ENCODE data around the gene NDUFAB1. TPM values are rescaled to one million over a fixed set of nuclear protein-coding genes. Genes with fewer than 3 reads are reported as not detected.

Gene NDUFAB1
- total and polyA plus RNA-seq, 2 of the 13 experiments (the other 11 are each of a cell fraction or from before 2014, with no cell fraction given) = 221 to 601 TPM

DNA sequence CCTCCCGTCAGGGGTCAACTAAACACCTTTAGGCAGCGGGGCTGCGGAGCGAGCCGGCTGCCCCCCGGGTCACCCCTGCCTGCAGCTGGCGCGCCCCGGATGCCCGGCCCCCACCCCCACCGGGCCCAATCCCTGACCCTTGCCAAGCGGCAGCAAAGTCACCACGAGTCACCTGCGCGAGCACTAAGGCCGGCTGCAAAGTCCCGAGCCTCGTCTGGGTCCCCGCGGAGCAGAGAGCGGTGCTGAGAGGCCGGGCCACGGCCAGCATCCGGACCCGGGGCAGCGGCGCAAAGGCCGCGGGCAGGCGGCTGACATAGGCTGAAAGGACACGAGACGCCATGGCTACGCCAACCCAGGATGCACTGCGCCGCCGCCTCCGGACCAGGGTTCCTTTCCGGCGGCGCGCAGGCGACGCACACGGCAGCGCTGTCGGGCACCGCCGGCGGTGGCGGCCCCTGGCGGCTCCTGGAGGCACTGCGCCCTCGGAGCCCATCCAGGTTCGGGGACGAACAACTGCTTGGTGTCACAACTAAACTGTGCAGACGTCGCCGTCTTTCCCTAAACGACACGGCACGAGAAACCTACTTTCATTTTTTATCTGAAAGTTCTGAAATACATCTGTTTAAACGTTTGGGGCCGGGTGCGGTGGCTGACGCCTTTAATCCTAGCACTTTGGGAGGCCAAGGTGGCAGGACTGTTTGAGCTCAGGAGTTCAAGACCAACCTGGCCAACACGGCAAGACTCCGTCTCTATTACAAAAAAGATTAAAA, at the start of gene NDUFAB1 (continued):
- TF ChIP-seq, protein P1, sequence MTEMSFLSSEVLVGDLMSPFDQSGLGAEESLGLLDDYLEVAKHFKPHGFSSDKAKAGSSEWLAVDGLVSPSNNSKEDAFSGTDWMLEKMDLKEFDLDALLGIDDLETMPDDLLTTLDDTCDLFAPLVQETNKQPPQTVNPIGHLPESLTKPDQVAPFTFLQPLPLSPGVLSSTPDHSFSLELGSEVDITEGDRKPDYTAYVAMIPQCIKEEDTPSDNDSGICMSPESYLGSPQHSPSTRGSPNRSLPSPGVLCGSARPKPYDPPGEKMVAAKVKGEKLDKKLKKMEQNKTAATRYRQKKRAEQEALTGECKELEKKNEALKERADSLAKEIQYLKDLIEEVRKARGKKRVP (CRISPR knock-in tag; IDR thresholded peaks at IDR 0.05) = no peak; a peak in 1 of 4 replicates
- peak; percentile 97 for TF ChIP-seq ZNF772 (CRISPR knock-in tag; IDR thresholded peaks at IDR 0.05)
- peak; percentile 94; the same call in 1 of the 2 replicates for TF ChIP-seq ZNF766 (CRISPR knock-in tag; IDR thresholded peaks at IDR 0.05; ENCODE audit: borderline replicate concordance)
- no peak for TF ChIP-seq ZNF562 (CRISPR knock-in tag; IDR thresholded peaks at IDR 0.05; ENCODE audit: borderline replicate concordance)
- TF ChIP-seq, protein P2, sequence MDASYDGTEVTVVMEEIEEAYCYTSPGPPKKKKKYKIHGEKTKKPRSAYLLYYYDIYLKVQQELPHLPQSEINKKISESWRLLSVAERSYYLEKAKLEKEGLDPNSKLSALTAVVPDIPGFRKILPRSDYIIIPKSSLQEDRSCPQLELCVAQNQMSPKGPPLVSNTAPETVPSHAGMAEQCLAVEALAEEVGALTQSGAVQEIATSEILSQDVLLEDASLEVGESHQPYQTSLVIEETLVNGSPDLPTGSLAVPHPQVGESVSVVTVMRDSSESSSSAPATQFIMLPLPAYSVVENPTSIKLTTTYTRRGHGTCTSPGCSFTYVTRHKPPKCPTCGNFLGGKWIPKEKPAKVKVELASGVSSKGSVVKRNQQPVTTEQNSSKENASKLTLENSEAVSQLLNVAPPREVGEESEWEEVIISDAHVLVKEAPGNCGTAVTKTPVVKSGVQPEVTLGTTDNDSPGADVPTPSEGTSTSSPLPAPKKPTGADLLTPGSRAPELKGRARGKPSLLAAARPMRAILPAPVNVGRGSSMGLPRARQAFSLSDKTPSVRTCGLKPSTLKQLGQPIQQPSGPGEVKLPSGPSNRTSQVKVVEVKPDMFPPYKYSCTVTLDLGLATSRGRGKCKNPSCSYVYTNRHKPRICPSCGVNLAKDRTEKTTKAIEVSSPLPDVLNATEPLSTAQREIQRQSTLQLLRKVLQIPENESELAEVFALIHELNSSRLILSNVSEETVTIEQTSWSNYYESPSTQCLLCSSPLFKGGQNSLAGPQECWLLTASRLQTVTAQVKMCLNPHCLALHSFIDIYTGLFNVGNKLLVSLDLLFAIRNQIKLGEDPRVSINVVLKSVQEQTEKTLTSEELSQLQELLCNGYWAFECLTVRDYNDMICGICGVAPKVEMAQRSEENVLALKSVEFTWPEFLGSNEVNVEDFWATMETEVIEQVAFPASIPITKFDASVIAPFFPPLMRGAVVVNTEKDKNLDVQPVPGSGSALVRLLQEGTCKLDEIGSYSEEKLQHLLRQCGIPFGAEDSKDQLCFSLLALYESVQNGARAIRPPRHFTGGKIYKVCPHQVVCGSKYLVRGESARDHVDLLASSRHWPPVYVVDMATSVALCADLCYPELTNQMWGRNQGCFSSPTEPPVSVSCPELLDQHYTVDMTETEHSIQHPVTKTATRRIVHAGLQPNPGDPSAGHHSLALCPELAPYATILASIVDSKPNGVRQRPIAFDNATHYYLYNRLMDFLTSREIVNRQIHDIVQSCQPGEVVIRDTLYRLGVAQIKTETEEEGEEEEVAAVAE (CRISPR knock-in tag; IDR thresholded peaks at IDR 0.05; ENCODE audit: borderline replicate concordance) = no peak
- peak; percentile 66; the same call in 1 of the 2 replicates for TF ChIP-seq RFXANK (CRISPR knock-in tag; IDR thresholded peaks at IDR 0.05)
- no peak for TF ChIP-seq ONECUT2 (CRISPR knock-in tag; IDR thresholded peaks at IDR 0.05)
- peak; percentile 92 for TF ChIP-seq ELF3 (CRISPR knock-in tag; IDR thresholded peaks at IDR 0.05)
- peak; percentile 86; the same call in 1 of the 2 replicates for TF ChIP-seq GPN1 (CRISPR knock-in tag; IDR thresholded peaks at IDR 0.05; ENCODE audit: borderline replicate concordance)
- peak; percentile 97; the same call in 1 of the 2 replicates for TF ChIP-seq SMAD1 (CRISPR knock-in tag; IDR thresholded peaks at IDR 0.05; ENCODE audit: borderline replicate concordance, low read depth)
- TF ChIP-seq, protein P3, sequence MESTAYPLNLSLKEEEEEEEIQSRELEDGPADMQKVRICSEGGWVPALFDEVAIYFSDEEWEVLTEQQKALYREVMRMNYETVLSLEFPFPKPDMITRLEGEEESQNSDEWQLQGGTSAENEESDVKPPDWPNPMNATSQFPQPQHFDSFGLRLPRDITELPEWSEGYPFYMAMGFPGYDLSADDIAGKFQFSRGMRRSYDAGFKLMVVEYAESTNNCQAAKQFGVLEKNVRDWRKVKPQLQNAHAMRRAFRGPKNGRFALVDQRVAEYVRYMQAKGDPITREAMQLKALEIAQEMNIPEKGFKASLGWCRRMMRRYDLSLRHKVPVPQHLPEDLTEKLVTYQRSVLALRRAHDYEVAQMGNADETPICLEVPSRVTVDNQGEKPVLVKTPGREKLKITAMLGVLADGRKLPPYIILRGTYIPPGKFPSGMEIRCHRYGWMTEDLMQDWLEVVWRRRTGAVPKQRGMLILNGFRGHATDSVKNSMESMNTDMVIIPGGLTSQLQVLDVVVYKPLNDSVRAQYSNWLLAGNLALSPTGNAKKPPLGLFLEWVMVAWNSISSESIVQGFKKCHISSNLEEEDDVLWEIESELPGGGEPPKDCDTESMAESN (CRISPR knock-in tag; conservative IDR thresholded peaks at IDR 0.05) = peak; percentile 96
- peak; percentile 65 for TF ChIP-seq STAG1 (CRISPR knock-in tag; IDR thresholded peaks at IDR 0.05)
- no peak; the same call in 1 of the 2 replicates for TF ChIP-seq CC2D1A (CRISPR knock-in tag; IDR thresholded peaks at IDR 0.05)
- TF ChIP-seq GATA4 (IDR thresholded peaks at IDR 0.05; ENCODE audit: borderline replicate concordance, low read depth) = no peak
- TF ChIP-seq TCF7 (IDR thresholded peaks at IDR 0.05; ENCODE audit: low read depth) = no peak
- TF ChIP-seq HNRNPL (IDR thresholded peaks at IDR 0.05; ENCODE audit: low read depth, low read length) = no peak
- TF ChIP-seq ZMYM2 (CRISPR knock-in tag; IDR thresholded peaks at IDR 0.05) = peak; percentile 97
- TF ChIP-seq MED13 (CRISPR knock-in tag; IDR thresholded peaks at IDR 0.05) = peak; percentile 95

Measured in HepG2 (cell line).